NCI-H226 (cell line): ENCODE results near the gene ARMC9.
A peak's percentile ranks its signal among the peaks of the same experiment; 100 is the strongest.
"Not testable (repeated sequence)": the region's sequence is repeated elsewhere in the genome, so short reads cannot be mapped to it uniquely, and the experiment has no call there.

Source experiments
- DNase-seq: peaks from one replicate; pipeline ENCODE4 v3.0.0-alpha.2; 2015

The ARMC9 gene

DNA sequence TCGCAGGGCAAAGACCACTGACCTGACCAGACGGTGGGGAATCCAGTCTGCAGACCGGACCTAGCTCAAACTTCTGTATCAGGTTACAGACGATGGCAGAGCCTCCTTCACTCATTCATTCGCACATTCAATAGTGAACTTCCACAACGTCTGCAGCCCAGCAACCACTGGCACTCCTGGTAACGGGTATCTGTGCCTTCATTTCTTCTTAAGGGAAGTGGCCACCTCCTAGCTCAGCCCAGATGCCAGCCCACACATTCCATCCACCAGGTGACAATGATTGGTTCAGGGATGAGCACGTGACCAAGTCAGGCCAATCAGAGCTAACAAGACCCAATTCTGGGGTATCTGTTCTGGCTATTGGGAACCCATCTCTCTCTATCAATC lies 15.9 kb upstream of the ARMC9 start:
- DNase-seq, result no peak

DNA sequence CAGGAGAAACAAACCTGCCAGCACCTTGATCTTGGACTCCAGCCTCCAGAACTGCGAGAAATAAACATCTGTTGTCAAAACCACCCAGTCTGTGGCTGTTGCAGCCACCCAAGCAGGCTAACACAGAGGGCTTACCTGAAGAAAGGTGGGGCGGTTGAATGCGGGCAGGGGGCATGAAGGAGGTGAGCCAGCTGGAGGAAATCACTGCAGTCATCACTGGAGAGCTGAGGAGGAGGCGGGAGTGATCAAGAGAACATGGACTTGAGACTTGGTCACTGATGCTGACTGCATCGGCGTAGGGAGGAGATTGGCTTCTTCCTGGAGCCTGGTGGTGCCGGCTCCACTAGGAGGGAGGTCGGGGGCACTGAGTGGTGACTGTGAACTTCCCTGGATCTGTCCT lies 14.6 kb upstream of the ARMC9 start:
- no peak for DNase-seq

DNA sequence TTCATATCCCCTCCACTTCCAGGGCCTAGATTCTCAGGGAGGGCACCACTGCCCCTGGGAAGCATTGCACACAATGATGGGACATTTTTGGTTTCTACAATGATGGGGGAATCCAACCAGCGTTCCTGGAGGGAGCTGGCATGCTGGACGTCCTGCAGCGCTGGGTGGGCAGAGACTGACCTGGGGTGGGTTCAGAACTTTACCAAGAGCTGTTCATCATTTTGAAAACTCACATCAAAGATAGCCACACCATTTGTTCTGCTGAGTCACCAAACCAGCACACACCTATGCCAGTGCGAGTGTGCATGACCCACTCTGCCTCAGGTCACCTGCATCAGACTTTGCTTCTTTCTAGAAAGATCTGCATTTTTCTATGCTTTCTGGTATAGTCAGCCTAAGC lies 14.1 kb upstream of the ARMC9 start:
- DNase-seq, result no peak

DNA sequence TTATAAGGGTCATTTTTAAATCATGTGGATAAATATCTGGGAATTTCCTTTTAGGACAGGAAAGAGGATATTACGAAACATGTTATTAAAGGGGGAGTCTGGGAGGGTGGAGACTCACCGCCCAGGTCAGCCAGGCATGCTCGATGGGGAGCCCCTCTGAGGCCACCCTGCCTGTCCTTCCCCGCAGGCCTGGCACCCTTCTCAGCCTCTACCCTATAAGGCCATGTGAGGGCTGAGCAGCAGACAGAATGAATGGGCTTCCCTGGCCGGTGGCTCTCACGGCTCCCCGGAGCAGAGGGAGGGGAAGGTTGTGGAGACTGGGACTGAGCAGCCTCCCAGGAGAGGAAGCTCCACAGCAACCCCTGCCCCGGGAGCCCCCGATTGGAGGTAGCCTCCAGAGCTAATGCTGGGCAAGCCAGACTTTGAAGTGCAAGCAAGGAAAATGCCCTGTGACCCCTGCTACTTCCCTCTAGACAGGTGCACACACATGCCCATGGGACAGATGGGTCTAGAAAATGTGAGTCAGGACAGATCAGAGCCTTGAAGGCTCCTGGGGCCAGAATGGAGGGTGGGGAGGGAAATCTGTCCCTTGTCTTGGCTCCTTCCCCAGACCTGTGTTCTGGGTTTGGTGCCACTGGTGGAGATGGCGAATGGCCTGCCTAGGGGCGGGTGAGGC lies 13.2 kb upstream of the ARMC9 start:
- no peak for DNase-seq

DNA sequence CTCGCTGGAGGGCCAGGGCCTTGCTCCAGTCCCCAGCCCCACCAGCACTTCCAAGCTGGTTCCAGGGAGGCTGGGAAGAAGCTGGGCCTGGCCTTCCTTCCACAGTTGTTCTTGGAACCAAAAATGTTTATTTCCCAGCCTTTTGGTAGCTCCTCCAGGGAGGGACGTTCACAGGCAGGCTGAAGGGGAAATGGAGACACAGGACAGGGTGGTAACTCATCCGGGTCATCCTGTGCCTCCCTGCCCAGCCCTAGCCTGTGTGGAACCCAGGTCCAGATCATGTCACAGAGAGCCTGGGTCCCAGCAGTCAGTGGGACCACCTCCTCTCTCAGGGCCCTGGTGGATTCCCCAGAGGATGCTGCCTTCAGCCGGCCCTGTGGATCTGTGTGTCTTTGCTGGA lies 12.5 kb upstream of the ARMC9 start:
- DNase-seq, result no peak

DNA sequence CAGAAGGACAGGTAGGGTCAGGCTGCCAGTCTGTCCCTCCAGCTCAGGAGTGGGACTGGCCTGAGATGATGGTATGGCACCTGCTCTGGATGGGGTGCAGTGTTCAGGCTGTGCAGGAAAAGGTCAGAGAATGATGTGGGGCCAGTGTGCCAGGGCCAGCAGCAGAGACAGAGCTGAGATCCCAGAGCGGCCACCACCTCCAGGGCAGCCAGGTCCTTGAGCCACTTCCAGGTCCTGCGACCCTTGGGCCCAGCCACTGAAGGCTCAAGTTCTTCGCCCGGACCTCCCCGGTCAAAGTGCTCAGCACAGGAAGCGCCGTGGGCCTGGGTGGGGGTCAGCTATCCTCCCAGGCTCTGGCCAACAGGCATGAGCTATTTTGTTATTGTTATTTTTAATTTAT lies 12.1 kb upstream of the ARMC9 start:
- no peak for DNase-seq

DNA sequence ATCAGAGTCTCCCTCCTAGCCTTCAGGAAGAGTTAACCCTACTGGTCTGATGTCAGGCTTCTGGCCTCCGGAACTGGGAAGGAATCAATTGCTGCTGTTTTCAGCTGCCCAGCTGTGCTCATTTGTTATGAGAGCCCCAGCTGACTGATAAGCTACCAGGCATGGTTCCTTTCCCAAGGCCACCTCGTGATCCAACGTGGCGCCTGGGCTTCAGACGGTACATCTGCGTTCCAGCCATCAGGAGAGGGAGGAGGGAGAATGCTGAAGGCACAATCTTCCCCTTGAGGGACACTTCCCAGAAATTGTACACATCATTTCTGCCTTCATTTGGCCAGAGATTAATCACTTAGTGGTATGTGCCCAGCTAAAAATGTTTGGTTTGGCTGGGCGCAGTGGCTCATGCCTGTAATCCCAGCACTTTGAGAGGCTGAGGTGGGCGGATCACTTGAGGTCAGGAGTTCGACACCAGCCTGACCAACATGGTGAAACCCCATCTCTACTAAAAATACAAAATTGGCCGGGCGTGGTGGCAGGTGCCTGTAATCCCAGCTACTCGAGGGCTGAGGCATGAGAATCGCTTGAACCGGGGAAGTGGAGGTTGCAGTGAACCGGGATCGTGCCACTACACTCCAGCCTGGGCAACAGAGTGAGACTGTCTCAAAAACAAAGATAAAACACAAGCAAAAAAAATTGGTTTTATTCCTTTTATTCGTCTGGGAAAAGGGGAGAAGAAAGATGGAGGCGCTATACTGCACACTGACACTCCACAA lies 10.5 kb upstream of the ARMC9 start:
- no peak for DNase-seq

DNA sequence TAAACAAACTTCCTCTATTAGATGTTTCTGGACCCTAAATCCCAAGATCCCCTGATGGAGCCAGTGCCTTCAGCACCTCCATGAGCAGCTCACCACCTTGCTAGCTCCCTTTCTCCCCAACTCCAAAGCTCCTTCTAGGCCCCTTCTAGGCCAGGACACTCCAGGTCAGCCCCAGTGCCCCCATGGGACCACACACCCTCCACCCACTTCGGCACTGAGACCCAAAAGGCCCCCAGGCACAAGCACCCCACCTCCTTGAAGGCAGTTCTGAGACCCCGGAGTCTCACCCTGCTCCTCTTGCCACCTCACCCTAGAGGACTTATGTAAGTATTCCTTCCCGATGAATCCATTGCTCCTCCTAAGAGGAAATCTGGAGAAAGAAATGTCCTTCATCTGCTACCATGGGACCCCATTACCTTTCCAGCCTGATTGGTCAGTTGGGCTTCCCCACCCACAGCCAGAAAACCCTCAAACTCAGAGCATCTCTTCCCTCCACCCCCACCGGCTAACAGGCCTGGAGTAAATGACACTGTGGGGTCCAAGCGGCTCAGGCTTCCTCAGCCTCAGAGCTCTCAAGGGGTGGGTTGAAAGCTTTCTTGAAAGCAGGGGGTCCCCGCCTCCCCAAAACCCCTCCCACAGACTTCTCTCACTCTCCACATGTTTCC lies 9.8 kb upstream of the ARMC9 start:
- DNase-seq, result no peak

DNA sequence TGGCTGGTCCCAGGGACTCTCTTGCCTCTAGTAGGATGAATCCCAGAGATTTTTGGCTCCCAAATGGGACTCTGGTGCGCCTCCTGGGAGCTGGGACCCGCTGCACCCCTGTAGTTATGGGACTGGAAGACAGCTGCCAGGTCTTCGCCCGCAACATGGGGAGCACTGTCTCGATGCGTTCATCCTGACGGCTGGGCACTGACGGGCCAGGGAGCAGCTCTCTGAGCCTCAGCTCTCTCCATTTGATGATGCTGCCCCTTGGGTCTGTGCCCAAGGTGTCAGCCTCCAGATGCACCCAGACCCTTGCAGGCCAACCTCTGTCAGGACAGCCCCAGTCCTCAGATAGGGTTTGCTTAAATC lies 9.3 kb upstream of the ARMC9 start:
- no peak for DNase-seq

DNA sequence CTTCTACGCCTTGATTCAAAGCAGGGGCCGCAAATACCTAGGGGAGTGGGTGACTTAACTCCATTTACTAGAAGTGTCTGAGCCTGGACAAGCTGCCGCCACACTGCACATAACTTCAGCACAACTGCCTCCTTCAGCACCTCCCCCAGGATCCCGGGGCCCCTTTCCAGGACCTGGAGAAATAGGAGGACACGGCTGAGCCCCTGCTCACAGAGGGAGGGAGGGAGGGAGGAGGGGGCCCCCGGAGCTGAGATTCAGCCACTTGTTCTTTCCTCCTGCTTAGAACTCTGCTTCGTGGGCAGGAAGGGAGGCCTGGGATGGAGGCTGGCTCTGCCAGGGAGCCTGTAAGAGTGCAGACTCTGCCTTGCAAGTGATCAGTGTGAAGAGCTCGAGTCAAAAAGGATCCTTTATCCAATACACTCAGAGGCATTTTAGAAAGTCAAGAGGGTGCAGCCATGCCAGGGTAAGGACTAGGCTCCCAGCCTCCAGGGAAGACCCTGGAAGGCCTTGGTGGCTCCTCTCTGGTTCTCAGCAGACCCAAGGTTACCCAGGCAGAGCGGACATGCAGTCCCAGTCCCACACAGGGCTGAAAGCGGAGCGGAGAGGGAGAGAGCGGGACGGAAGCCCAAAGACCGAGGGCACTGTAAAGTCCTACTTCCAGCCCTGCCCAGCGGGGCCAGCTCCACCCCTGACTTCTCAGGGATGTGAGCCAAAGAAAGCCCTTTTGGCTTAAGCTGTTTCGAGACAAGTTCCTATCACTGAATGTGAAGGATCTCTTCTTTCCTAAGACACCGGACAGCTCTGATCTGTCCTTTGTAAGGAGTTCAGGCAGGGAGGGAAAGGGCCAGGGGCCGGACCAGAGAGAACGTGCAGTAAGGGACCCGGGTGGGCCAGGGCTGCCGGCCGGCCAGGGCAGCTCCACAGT lies 8.6 kb upstream of the ARMC9 start:
- no peak for DNase-seq

DNA sequence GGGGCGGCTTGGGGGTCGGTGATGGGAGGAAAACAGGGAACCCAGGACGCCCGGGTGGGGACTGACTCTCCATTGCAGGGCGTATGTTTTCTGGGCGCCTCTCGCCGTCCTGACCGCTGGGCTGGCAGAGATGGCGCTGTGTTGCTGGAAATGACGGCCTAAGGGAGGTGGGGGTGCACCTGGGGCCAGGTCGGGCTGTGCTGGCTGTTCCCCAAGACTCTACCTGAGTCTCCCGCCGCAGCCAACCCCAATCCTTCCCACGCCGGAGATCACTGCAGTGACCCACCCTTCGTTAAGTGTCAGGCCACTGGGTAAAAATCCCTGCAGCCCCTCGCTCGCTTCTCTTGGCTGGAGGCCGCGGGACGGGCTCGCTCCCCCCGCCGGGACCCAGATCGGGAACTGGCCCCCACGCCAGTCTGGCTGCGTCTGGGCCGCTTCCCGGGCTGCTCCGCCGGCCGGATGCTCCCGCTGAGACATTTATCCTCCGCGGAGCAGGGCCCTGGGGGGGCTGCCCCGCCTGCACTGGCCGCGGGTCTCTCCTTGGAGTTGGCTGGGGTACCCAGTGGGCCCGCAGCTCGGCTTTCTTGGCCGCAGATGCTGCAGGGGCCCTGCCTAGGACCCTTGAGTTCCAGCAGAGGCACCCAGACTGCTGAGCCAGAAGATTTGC lies 7.8 kb upstream of the ARMC9 start:
- no peak for DNase-seq

DNA sequence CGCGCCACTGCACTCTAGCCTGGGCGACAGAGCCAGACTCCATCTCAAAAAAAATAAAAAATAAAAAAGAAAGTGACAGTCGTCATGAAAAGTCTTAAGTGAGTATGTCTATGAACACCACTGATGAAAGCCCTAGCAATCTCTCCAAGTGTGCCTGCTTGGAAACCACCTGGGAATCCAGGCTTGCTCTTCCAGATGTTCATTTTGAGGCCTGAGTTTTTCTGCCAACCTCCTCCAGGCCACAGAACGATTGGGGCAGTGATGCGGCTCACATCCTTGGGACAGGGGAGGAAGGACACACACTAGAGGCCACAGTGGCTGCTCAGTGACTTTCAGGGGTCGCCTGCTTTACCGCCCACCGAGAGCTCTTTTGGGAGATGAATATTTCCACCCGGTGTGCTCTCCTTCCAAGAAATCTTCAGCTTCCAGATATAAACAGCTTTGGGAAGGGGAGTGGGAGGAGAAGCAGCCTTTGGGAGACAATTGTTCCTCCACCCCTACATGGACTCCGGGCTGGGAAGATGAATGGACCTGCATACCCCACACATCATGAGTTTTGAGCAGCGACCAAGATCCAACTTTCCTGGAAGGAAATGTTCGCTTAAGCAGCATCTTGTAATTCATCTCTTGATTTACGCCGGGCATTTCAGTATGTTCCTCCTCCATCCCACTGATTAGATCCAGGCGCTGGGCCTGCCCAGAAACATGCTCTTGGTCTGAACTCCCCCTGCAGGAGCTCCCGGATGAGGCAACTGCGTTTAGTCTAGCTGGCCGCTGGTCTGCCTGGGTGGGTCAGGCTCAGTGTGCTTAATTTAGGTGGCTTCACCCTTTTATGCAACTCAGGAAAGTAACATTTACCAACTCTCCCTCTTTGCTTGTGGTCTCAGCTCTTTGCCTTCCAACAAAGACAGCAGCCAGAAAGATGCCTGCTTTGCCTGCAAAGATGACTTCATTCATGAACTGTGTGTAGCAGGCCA lies 6.2 kb upstream of the ARMC9 start:
- peak; percentile 56 for DNase-seq

DNA sequence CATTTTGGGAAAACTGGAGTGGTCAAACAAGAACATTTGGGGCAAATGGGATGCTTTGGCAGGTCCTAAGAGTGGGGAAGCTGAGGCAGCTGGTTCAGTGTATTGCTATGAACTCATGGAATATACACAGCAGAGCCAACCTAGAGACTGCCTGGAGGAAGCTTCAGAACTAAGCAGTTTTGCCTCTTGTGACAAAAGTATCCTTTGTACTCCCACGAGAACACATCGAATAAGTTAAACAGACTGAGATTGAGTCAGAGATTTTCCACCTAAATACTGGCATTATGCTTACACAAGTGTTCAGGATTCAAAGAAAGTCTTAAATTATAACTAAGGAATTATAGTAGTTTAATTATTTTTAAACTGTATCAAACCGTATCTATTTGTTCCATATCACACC lies 5.2 kb upstream of the ARMC9 start:
- DNase-seq, result no peak

DNA sequence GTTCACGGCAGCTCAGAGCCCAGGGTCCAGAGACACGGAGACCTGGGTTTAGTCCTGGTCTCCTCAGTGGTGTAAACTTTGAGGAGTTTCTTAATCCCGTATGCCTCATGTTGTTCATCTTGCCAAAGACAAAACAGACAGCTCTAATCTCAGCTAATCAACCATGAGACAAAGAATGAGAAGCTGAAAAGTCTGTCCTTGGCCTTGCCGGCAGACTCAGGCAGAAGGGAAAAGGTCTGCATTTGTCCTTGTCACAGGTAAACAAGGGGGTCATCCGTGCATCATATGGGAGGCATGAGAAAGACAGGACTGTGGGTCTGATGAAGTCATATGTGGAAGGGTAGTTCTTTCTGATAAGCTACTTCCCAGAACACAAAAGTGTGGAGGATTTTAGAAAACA lies 1.8 kb upstream of the ARMC9 start:
- DNase-seq, result no peak

DNA sequence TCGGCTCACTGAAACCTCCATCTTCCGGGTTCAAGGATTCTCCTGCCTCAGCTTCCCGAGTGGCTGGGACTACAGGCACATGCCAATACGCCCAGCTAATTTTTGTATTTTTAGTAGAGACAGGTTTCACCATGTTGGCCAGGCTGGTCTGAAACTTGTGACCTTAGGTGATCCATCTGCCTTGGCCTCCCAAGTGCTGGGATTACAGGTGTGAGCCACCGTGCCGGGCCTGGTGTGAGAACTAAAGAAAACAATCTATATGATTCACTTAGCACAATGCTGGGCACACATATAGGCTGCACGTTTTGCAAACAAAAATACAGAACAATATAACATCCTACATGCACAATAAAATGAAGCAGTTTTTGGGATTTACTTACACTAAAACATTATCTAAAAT lies 1.2 kb upstream of the ARMC9 start:
- DNase-seq, result not testable (repeated sequence)

DNA sequence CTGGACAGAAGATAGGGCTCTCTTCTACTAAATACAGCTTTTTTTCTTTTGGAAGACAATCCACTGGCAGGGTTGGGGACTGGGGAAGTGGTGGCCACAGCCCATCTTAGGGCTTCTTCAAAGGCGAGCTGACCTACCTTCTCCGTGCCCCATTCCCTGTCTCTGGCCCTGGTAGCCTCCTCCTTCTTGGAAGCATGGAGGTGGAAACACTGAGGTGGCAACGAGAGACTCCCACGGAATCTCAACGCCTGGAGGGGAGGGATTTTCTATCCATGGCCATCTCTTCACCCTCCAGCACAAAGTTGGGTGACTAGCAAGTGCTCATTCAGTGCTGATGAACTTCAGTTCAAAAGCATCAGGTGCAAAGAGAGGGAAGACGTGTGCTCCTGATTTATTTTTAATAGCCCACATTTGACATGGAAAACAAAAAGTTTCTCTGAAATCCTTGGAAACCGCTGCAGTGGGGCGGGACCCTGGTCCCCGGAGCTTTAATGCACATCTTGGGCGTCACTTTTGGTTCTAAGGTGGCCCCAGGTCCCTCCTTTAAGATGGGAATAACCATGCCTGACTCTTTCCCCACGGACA lies 633 bp upstream of the ARMC9 start:
- DNase-seq, result no peak

DNA sequence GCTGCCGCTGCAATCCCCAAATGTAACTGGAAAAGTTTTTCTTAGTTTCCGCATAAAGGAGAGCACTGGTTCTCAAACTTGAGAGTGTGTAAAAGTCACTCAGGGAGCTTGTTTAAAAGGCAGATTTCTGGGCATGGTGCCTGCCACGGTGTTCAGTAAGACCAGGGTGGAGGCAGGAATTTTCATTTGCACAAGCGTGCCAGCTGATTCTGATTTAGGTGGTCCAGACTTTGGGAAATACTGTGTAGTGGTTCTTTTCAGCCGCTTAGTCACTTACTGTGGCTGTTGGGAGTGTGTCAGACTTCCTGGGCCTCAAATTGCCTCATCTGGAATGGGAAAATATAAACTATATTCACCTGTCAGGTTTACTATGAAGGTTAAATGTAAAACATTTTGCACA lies 788 bp downstream of the ARMC9 start:
- peak; percentile 19 for DNase-seq

DNA sequence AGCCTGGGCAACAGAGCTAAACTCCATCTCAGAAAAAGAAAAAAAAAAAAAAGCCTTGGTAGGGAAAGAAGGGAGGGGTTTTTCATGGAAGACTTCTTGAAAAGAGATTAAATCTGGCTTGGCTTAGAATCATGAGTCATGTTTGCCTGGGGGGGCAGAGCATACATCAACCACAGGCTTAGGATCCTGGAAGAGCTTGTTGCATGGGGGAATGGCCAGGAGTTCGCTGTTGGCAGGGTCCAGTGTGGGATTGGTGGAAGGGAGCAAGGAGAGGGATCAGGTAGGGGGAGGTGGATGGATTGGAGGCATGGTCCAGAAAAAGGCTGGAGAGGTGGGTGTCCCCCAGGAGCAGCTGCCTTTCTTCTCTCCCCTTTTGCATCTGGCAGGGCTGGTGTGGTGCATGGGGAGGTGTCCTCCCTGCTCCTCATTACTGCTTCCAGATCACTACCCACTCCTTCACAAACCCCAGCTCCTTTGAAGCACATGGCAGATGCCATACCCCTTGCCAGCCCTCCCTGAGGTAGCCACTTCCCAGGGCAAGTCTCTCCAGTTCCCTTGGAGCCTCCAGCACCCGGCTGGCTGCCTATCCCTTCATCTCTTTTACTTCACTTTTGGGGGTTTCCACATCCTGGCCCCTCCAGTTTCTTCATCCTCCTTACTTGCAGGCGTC lies 2.5 kb downstream of the ARMC9 start:
- peak; percentile 79 for DNase-seq

DNA sequence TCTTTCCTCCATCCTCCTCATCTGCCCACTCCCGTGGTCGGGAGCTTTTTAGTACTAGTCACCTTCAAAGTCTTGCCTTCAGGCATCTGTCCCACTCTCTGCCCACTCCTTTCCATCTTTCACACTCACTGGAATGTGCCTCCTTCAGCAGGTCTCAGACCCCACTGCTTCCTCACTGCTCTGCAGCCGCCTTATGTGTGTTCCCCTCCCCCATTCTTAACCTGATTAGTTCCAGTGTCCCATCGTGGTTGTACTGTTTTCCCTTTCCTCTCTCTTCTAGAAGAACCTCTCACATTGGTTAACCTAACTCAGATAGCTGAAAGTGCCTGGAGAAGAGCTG lies 3.0 kb downstream of the ARMC9 start:
- no peak for DNase-seq

DNA sequence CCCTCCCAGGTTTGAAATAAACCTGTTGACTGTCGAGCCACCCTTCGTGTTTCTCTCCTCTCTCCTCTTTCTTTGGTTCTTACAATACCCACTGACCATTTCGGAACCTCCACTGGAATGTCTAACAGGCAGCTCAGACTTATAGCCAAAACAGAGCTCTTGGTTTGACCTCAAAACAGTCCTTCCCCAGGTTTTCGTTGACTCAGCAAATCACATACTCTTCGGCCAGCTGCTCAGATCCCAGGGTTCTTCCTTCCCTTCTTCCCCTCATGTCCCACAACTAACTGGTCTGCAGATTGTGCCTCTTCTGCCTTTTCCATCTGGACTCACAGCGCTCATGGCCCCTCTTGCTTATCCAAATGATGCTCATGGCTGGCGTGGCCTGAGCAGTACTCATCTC lies 4.7 kb downstream of the ARMC9 start:
- DNase-seq, result no peak

DNA sequence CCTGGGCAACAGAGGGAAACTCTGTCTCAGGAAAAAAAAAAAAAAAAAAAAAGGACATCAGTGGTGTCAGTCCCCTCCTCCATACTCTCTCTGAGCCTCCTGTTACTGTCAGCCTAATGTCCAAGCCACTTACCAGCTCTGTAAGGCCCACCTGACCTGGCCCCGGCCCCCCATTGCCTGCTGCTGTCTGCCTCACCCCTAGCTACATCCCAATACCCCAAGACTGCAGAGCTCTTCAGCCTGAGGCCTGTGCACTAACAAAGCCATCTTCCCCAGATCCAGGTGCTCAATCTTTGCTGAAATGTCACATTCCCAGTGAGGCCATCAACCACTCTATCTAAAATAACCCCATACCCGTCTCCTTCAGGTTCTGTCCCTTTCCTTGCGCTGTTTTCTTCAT lies 5.7 kb downstream of the ARMC9 start:
- DNase-seq, result no peak
